GM19351 (cell line): ENCODE results near the gene TALDO1.

ENCODE experiments used
- ATAC-seq: cut with Tn5 transposase; IDR thresholded peaks from one replicate; pipeline ENCODE4 v1.9.1; 2021; ENCODE audit warnings: mild to moderate bottlenecking, moderate library complexity; ENCODE audit not compliant: unreplicated experiment

The TALDO1 gene

GRCh38 chr11:766936-767210 is 19.6 kb downstream of the TALDO1 start:
- no peak for ATAC-seq

GRCh38 chr11:767238-767637 is 20.0 kb downstream of the TALDO1 start:
- no peak for ATAC-seq

- ATAC-seq: no peak
These were observed 22.8 kb downstream of the TALDO1 start for GRCh38 chr11:769887-770641.

- ATAC-seq: no peak
These were observed 23.7 kb downstream of the TALDO1 start for GRCh38 chr11:770642-771616.

- ATAC-seq: no peak
These were observed 24.4 kb downstream of the TALDO1 start for GRCh38 chr11:771617-772204.

GRCh38 chr11:772429-773390 is 25.4 kb downstream of the TALDO1 start:
- no peak for ATAC-seq

- ATAC-seq: no peak
These were observed 26.2 kb downstream of the TALDO1 start for GRCh38 chr11:773425-773824.

- no peak for ATAC-seq
These were observed 26.6 kb downstream of the TALDO1 start for GRCh38 chr11:773830-774229.

GRCh38 chr11:774873-775592 is 27.8 kb downstream of the TALDO1 start:
- ATAC-seq: no peak

GRCh38 chr11:776263-776560 is 28.9 kb downstream of the TALDO1 start:
- ATAC-seq: no peak

GRCh38 chr11:776561-777287 is 29.5 kb downstream of the TALDO1 start:
- peak; percentile 34 for ATAC-seq

- peak; percentile 79 for ATAC-seq
These were observed 30.3 kb downstream of the TALDO1 start, which contains the start of gene GATD1 for GRCh38 chr11:777288-778255. Gene GATD1 (minus strand): TSS chr11:777487. CDS start chr11:777462, 25 bp downstream.

- ATAC-seq: no peak
These were observed 32.0 kb downstream of the TALDO1 start for GRCh38 chr11:778976-779954.

GRCh38 chr11:779955-780532 is 32.8 kb downstream of the TALDO1 start:
- no peak for ATAC-seq

- ATAC-seq: no peak
These were observed 35.3 kb downstream of the TALDO1 start for GRCh38 chr11:782264-783174.

GRCh38 chr11:783581-784015 is 36.3 kb downstream of the TALDO1 start:
- ATAC-seq: no peak
